ENCODE results near the gene ACTR5. TPM values are rescaled to one million over a fixed set of nuclear protein-coding genes. Genes with fewer than 3 reads are reported as not detected.

Gene ACTR5
- total and polyA plus RNA-seq, 5 donors: 3.1 to 3.6 (median 3.4) TPM

GRCh38 chr20:38728911-38729642 lies 19.2 kb upstream of the ACTR5 start:
- WGBS: 2% methylated on average over 41 of the region's 41 CpGs
- Histone ChIP-seq H3K4me1 (ENCODE audit: control insufficient read depth, insufficient read depth, low read length) (no peaks in the 10 kb centered on the region), H3K27me3 (ENCODE audit: control insufficient read depth, insufficient read depth) (no peaks in the 10 kb centered on the region), H3K9me3 (ENCODE audit: control insufficient read depth, low read length) (no peaks in the 10 kb centered on the region), H3K4me3 (ENCODE audit: low read length) (no peak overlapping the region), H3K27ac (ENCODE audit: low read length) (no peak overlapping the region)
- intact Hi-C loops (cut with DNase I): no loop called here
- no peak for DNase-seq
- ATAC-seq: no peak

DNA sequence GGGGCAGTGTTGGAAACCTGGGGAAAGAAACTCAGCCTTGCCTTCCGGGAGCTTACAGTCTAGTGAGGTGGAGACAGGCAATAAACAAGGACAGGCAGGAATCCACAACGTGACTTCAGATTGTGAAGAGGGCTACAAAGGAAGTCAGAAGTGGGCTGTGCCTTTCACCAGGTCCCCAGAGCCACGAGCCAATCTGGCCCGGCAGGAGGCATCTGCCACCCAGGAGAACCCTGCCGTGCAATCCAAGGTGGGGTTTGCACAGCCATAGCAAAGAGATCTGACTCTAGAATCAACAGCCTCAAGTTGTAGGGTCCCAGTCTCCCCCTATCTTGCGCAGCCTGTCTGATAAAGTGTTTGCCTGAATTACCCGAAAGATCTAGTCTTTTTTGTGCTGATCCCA lies 18.5 kb upstream of the ACTR5 start:
- Histone ChIP-seq H3K27me3 (ENCODE audit: control insufficient read depth, insufficient read depth) (no peaks in the 10 kb centered on the region), H3K27ac (ENCODE audit: low read length) (no peak overlapping the region), H3K4me1 (ENCODE audit: control insufficient read depth, insufficient read depth, low read length) (no peaks in the 10 kb centered on the region), H3K4me3 (ENCODE audit: low read length) (no peak overlapping the region), H3K9me3 (ENCODE audit: control insufficient read depth, low read length) (no peaks in the 10 kb centered on the region)
- DNase-seq (no peak), ATAC-seq (no peak)
- intact Hi-C loops (cut with DNase I): loop anchor here in 2 of 4 donors (5.0 kb wide), 1 partner anchor 82 kb away; no protein-coding TSS in a partner anchor
- WGBS: 9% methylated on average over 7 of the region's 7 CpGs

DNA sequence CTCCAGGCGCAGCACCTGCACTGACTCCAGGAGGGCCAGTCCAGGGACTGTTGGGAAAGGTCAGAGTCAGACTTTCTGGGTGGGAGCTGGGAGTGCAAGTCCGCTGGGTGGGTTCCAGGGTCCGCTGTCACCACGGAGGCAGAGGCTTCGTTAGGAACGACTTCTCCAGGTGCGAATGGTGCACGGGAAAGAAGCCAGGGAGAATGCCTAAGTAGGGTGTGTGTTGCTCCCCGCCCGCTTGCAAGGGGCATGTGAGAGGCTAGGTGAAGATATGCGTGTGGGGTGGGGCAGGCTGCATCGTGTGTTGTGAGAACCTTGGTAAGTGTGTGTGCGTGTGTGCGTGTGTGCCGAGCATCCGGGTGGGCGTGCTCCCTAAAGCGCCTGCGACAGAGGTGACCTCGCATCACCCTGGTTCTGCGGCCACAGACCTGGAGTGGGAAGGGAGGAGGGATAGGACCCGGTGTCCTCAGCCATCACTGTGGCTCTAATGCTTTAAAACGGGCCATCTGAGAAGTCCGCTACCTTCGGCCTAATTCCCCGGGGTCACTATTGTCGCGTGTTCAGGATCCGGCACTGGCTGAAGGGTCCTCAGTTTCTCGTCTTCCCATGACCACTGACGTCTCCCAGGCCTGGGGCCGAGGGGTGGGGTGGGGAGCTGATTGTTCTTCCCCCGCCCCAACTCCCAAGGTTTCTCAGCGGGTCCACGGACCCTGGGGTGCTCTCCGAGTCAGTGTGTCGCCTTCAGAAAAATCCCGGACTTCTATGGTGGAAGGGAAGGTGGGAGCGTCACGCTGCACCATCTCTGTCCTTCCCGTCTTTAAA lies 17.9 kb upstream of the ACTR5 start:
- Histone ChIP-seq H3K27me3 (ENCODE audit: control insufficient read depth, insufficient read depth) (no peaks in the 10 kb centered on the region), H3K9me3 (ENCODE audit: control insufficient read depth, low read length) (no peaks in the 10 kb centered on the region), H3K4me3 (ENCODE audit: low read length) (no peak overlapping the region), H3K4me1 (ENCODE audit: control insufficient read depth, insufficient read depth, low read length) (no peaks in the 10 kb centered on the region), H3K27ac (ENCODE audit: low read length) (no peak overlapping the region)
- intact Hi-C loops (cut with DNase I): loop anchor here in 2 of 4 donors (5.0 kb wide), 1 partner anchor 83 kb away; no protein-coding TSS in a partner anchor
- DNase-seq: peak in 1 of 3 donors; percentile 44
- WGBS: 3% methylated on average over 41 of the region's 41 CpGs
- ATAC-seq: no peak

GRCh38 chr20:38730989-38731737 lies 17.1 kb upstream of the ACTR5 start:
- Histone ChIP-seq H3K4me1 (ENCODE audit: control insufficient read depth, insufficient read depth, low read length) (no peaks in the 10 kb centered on the region), H3K9me3 (ENCODE audit: control insufficient read depth, low read length) (no peaks in the 10 kb centered on the region), H3K4me3 (ENCODE audit: low read length) (peak overlapping the region; percentile 10), H3K27me3 (ENCODE audit: control insufficient read depth, insufficient read depth) (no peaks in the 10 kb centered on the region), H3K27ac (ENCODE audit: low read length) (no peak overlapping the region)
- WGBS: 1% methylated on average over 40 of the region's 40 CpGs
- intact Hi-C loops (cut with DNase I): loop anchor here in 2 of 4 donors (5.0 kb wide), 1 partner anchor 84 kb away; no protein-coding TSS in a partner anchor
- peak; percentile 76 to 82 for ATAC-seq
- DNase-seq: peak; percentile 67 to 86 (median 83)

DNA sequence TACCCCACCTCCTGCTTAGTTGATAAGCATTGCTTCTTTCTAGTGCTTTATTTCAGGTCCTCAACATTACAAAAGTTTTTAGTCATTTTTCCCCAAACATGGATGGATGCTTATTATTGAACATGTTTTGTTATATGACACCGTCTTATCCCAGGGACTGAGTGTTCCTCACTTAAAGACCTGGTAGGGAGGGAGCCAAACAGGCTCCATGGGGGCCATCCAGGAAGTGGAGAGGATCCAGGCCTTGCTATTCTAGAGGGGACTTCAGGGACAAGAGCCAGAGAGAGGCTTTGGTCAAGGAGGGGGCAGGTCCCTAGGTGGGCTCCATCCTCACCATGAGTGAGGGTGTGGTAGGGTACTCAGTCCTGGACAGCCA lies 16.5 kb upstream of the ACTR5 start:
- intact Hi-C loops (cut with DNase I): loop anchor here in 2 of 4 donors (5.0 kb wide), 1 partner anchor 84 kb away; no protein-coding TSS in a partner anchor
- ATAC-seq (no peak), DNase-seq (no peak)
- H3K27ac ChIP-seq (ENCODE audit: low read length): no peak overlapping the region
- H3K4me1 ChIP-seq (ENCODE audit: control insufficient read depth, insufficient read depth, low read length): no peaks in the 10 kb centered on the region
- 70% methylated on average over 1 of the region's 1 CpG for WGBS
- no peaks in the 10 kb centered on the region for H3K27me3 ChIP-seq (ENCODE audit: control insufficient read depth, insufficient read depth)
- H3K4me3 ChIP-seq (ENCODE audit: low read length): no peak overlapping the region
- no peaks in the 10 kb centered on the region for H3K9me3 ChIP-seq (ENCODE audit: control insufficient read depth, low read length)

- no peak overlapping the region for H3K27ac ChIP-seq (ENCODE audit: low read length)
- DNase-seq: no peak
- H3K9me3 ChIP-seq (ENCODE audit: control insufficient read depth, low read length): no peaks in the 10 kb centered on the region
- peaks cover 3% of the 10 kb centered on the region for H3K27me3 ChIP-seq (ENCODE audit: control insufficient read depth, insufficient read depth)
- no peak for ATAC-seq
- WGBS: 76% methylated on average over 4 of the region's 4 CpGs
- intact Hi-C loops (cut with DNase I): loop anchor here in 2 of 4 donors (5.0 kb wide), 1 partner anchor 86 kb away; no protein-coding TSS in a partner anchor
- no peak overlapping the region for H3K4me3 ChIP-seq (ENCODE audit: low read length)
- H3K4me1 ChIP-seq (ENCODE audit: control insufficient read depth, insufficient read depth, low read length): no peaks in the 10 kb centered on the region
Measured at GRCh38 chr20:38732981-38733380, 15.3 kb upstream of the ACTR5 start.

DNA sequence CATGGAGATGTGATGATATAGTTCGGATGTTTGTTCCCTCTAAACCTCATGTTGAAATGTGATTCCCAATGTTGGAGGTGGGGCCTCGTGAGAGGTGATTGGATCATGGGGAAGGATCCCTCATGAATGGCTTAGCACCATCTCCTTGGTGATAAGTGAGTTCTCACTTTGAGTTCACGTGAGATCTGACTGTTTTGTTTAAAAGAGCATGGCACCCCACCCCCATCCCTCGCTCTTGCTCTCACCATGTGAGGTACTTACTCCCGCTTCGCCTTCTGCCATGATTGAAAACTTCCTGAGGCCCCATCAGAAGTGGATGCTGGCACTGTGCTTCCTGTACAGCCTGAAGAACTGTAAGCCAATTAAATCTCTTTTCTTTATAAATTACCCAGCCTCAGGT lies 13.1 kb upstream of the ACTR5 start:
- peaks cover 3% of the 10 kb centered on the region for H3K27me3 ChIP-seq (ENCODE audit: control insufficient read depth, insufficient read depth)
- intact Hi-C loops (cut with DNase I): no loop called here
- no peaks in the 10 kb centered on the region for H3K9me3 ChIP-seq (ENCODE audit: control insufficient read depth, low read length)
- 47% methylated on average over 6 of the region's 6 CpGs for WGBS
- H3K4me1 ChIP-seq (ENCODE audit: control insufficient read depth, insufficient read depth, low read length): no peaks in the 10 kb centered on the region
- H3K4me3 ChIP-seq (ENCODE audit: low read length): no peak overlapping the region
- DNase-seq (no peak), ATAC-seq (no peak)
- H3K27ac ChIP-seq (ENCODE audit: low read length): no peak overlapping the region

- intact Hi-C loops (cut with DNase I): no loop called here
- Histone ChIP-seq H3K4me1 (ENCODE audit: control insufficient read depth, insufficient read depth, low read length) (no peaks in the 10 kb centered on the region), H3K9me3 (ENCODE audit: control insufficient read depth, low read length) (no peaks in the 10 kb centered on the region), H3K27me3 (ENCODE audit: control insufficient read depth, insufficient read depth) (peaks cover 3% of the 10 kb centered on the region), H3K27ac (ENCODE audit: low read length) (no peak overlapping the region), H3K4me3 (ENCODE audit: low read length) (no peak overlapping the region)
- DNase-seq: no peak
- ATAC-seq: no peak
- 76% methylated on average over 1 of the region's 1 CpG for WGBS
Measured at GRCh38 chr20:38737887-38738286, 10.4 kb upstream of the ACTR5 start.

GRCh38 chr20:38745757-38746156 lies 2.5 kb upstream of the ACTR5 start:
- intact Hi-C loops (cut with DNase I): no loop called here

GRCh38 chr20:38747495-38748096 lies 664 bp upstream of the ACTR5 start:
- Histone ChIP-seq H3K27ac (ENCODE audit: low read length) (no peak overlapping the region), H3K4me1 (ENCODE audit: control insufficient read depth, insufficient read depth, low read length) (peaks cover 2% of the 10 kb centered on the region), H3K4me3 (ENCODE audit: low read length) (peak overlapping the region; percentile 58), H3K9me3 (ENCODE audit: control insufficient read depth, low read length) (no peaks in the 10 kb centered on the region), H3K27me3 (ENCODE audit: control insufficient read depth, insufficient read depth) (no peaks in the 10 kb centered on the region)
- ATAC-seq: no peak
- DNase-seq: no peak
- intact Hi-C loops (cut with DNase I): no loop called here
- WGBS: 11% methylated on average over 39 of the region's 39 CpGs

More at GRCh38 chr20:38745757-38746156, 2.5 kb upstream of the ACTR5 start:
- Histone ChIP-seq H3K9me3 (ENCODE audit: control insufficient read depth, low read length) (no peaks in the 10 kb centered on the region), H3K4me3 (ENCODE audit: low read length) (no peak overlapping the region), H3K27me3 (ENCODE audit: control insufficient read depth, insufficient read depth) (no peaks in the 10 kb centered on the region), H3K27ac (ENCODE audit: low read length) (no peak overlapping the region), H3K4me1 (ENCODE audit: control insufficient read depth, insufficient read depth, low read length) (peaks cover 2% of the 10 kb centered on the region)
- ATAC-seq: no peak
- 93% methylated on average over 2 of the region's 2 CpGs for WGBS
- no peak for DNase-seq

All from right cardiac atrium (tissue), 5 donors.